GM12874 (cell line): ENCODE measurements around the gene CD84.

Experiments used
- CTCF ChIP-seq: IDR thresholded peaks from 2 replicates; pipeline ENCODE4 v1.5.1; 2011; ENCODE audit warnings: low read depth, mild to moderate bottlenecking, control low read depth, low read length, moderate library complexity; ENCODE audit not compliant: insufficient read depth

Gene CD84

GRCh38 chr1:160504651-160505050 is 74.6 kb downstream of the CD84 start:
- TF ChIP-seq CTCF = no peak

- TF ChIP-seq CTCF = no peak
These were observed 76.2 kb downstream of the CD84 start for GRCh38 chr1:160503087-160503486.

GRCh38 chr1:160500321-160500990 is 78.8 kb downstream of the CD84 start:
- TF ChIP-seq CTCF = no peak

- no peak for TF ChIP-seq CTCF
These were observed 79.7 kb downstream of the CD84 start for GRCh38 chr1:160499631-160500030.

- TF ChIP-seq CTCF = no peak
These were observed 83.0 kb downstream of the CD84 start for GRCh38 chr1:160496334-160496733.

- TF ChIP-seq CTCF = peak; percentile 37
These were observed 84.7 kb downstream of the CD84 start for GRCh38 chr1:160494620-160495019.

GRCh38 chr1:160492617-160493016 is 86.7 kb downstream of the CD84 start:
- TF ChIP-seq CTCF = no peak
